H1 (cell line): Measurements from ENCODE around the gene MCM5.

Source experiments
- BACH1 ChIP-seq: IDR thresholded peaks from 2 replicates; pipeline ENCODE4 v1.6.1; 2012; ENCODE audit warnings: low read length, improper control_type of control experiment
- CHD7 ChIP-seq: fragments of 300-600 bp; sonication (generic); IDR thresholded peaks from 2 replicates; pipeline ENCODE4 v1.7.1; 2012; ENCODE audit warnings: low read length, moderate library complexity, mild to moderate bottlenecking, inconsistent platforms; ENCODE audit not compliant: insufficient replicate concordance
- MAX ChIP-seq: IDR thresholded peaks from 2 replicates; pipeline ENCODE4 v1.6.1; 2012; ENCODE audit warnings: inconsistent platforms
- POLR2A ChIP-seq, 2 experiments: IDR thresholded peaks; 1 replicate in 1 of 2; 2 replicates in 1 of 2; pipeline ENCODE4 v1.6.1; 2011; ENCODE audit warnings: low read depth in 2 of 2, low read length in 2 of 2, mild to moderate bottlenecking in 2 of 2; ENCODE audit errors: control extremely low read depth in 1 of 2
- SIN3A ChIP-seq, 2 experiments: IDR thresholded peaks in 1 of 2; conservative IDR thresholded peaks in 1 of 2; 2 replicates each; pipeline ENCODE4 v1.6.1; 2011 to 2012; ENCODE audit warnings: low read length in 2 of 2, improper control_type of control experiment in 1 of 2, low read depth in 1 of 2, mild to moderate bottlenecking in 1 of 2
- TF ChIP-seq, protein P1 (sequence below), 3 experiments: IDR thresholded peaks; 1 replicate in 2 of 3; 2 replicates in 1 of 3; pipeline versions ENCODE4 v1.5.1 to v1.6.1; 2011; ENCODE audit warnings: low read length in 3 of 3, mild to moderate bottlenecking in 3 of 3, inconsistent platforms in 2 of 3, low read depth in 1 of 3, moderate library complexity in 1 of 3; ENCODE audit not compliant: insufficient read depth in 1 of 3; ENCODE audit errors: control extremely low read depth in 1 of 3
- TF ChIP-seq, protein P2 (sequence below): IDR thresholded peaks from 2 replicates; pipeline ENCODE4 v1.6.1; 2011; ENCODE audit warnings: low read length, improper control_type of control experiment

DNA sequence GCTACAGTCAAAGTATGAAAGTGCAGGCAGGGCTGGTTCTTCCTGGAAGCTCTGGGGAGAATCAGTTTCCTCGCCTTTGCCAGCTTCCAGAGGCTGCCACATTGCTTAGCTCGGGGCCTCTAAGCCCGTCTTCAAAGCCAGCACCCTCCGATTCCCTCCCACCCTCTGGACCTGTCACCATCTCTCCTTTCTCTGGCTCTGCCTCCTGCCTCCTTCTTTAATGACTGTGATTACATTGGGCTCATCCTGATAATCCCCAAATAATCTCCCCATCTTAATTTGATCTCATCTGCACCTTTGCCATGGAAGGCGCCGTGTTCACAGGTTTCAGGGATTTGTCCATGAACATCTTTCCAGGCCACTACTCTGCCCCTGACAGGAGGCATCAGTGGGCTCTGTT, 42.5 kb downstream of the MCM5 start:
- TF ChIP-seq, protein P1, sequence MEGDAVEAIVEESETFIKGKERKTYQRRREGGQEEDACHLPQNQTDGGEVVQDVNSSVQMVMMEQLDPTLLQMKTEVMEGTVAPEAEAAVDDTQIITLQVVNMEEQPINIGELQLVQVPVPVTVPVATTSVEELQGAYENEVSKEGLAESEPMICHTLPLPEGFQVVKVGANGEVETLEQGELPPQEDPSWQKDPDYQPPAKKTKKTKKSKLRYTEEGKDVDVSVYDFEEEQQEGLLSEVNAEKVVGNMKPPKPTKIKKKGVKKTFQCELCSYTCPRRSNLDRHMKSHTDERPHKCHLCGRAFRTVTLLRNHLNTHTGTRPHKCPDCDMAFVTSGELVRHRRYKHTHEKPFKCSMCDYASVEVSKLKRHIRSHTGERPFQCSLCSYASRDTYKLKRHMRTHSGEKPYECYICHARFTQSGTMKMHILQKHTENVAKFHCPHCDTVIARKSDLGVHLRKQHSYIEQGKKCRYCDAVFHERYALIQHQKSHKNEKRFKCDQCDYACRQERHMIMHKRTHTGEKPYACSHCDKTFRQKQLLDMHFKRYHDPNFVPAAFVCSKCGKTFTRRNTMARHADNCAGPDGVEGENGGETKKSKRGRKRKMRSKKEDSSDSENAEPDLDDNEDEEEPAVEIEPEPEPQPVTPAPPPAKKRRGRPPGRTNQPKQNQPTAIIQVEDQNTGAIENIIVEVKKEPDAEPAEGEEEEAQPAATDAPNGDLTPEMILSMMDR (IDR thresholded peaks at IDR 0.05; ENCODE audit: control extremely low read depth in 1 of 3, insufficient read depth in 1 of 3, low read depth in 1 of 3, low read length in 3 of 3), result no peak
- TF ChIP-seq CHD7, result no peak
- no peak for TF ChIP-seq MAX
- no peak for TF ChIP-seq POLR2A (IDR thresholded peaks at IDR 0.05; ENCODE audit: control extremely low read depth in 1 of 2, low read depth in 2 of 2, low read length in 2 of 2)
- TF ChIP-seq SIN3A (conservative IDR thresholded peaks at IDR 0.05 in 1 of 2, IDR thresholded peaks at IDR 0.05 in 1 of 2; ENCODE audit: low read depth in 1 of 2, low read length in 2 of 2), result no peak
- TF ChIP-seq, protein P2, sequence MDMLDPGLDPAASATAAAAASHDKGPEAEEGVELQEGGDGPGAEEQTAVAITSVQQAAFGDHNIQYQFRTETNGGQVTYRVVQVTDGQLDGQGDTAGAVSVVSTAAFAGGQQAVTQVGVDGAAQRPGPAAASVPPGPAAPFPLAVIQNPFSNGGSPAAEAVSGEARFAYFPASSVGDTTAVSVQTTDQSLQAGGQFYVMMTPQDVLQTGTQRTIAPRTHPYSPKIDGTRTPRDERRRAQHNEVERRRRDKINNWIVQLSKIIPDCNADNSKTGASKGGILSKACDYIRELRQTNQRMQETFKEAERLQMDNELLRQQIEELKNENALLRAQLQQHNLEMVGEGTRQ, result no peak
- TF ChIP-seq BACH1, result no peak
